ENCODE data around the gene KIF5A. TPM values are rescaled to one million over a fixed set of nuclear protein-coding genes. Genes with fewer than 3 reads are reported as not detected.

KIF5A gene
- polyA plus RNA-seq, 1 of the 3 experiments (the other 2 are of a cell fraction), result 6.2 TPM

GRCh38 chr12:57549203-57549908, 488 bp upstream of the KIF5A start:
- H3K4me3 ChIP-seq (ENCODE audit: low read depth in 2 of 2, low read length in 1 of 2), result peak overlapping the region; percentile 90 to 94
- TF ChIP-seq FOXM1 (IDR thresholded peaks at IDR 0.05; ENCODE audit: low read depth), result no peak
- TF ChIP-seq REST (IDR thresholded peaks at IDR 0.05; ENCODE audit: low read depth, low read length), result no peak
- TF ChIP-seq PBX3 (IDR thresholded peaks at IDR 0.05), result no peak
- TF ChIP-seq GABPA (IDR thresholded peaks at IDR 0.05; ENCODE audit: low read depth), result no peak
- no peak for TF ChIP-seq YY1 (IDR thresholded peaks at IDR 0.05; ENCODE audit: low read depth)
- TF ChIP-seq SIN3A (IDR thresholded peaks at IDR 0.05; ENCODE audit: borderline replicate concordance, low read depth, low read length), result no peak
- TF ChIP-seq MXI1 (IDR thresholded peaks at IDR 0.05; ENCODE audit: low read depth, low read length), result no peak
- no peak for TF ChIP-seq RXRA (IDR thresholded peaks at IDR 0.05; ENCODE audit: borderline replicate concordance, low read depth)
- TF ChIP-seq NRF1 (IDR thresholded peaks at IDR 0.05; ENCODE audit: low read depth, low read length), result no peak
- no peaks in the 10 kb centered on the region for H3K27me3 ChIP-seq (ENCODE audit: insufficient read depth)
- H3K27ac ChIP-seq (ENCODE audit: low read depth in 2 of 2, low read length in 1 of 2), result peak overlapping the region in 1 of 2 experiments; percentile 8; a peak in 1 of 4 replicates
- H2AFZ ChIP-seq (ENCODE audit: low read depth), result peak overlapping the region; percentile 95; the same call in 1 of the 2 replicates
- H3K4me1 ChIP-seq (ENCODE audit: control insufficient read depth in 1 of 2, insufficient read depth in 2 of 2, low read depth in 1 of 2, low read length in 1 of 2), result peaks cover 13 to 42% of the 10 kb centered on the region in 2 experiments
- ChIA-PET CTCF (no interaction called here), POLR2A (interaction anchor here (0.6 kb wide), 1 partner anchor 17 kb away, joined by 3 read pairs; no protein-coding TSS in a partner anchor)
- 48% methylated on average over 13 of the region's 13 CpGs for WGBS (ENCODE audit: low lambda C conversion rate)
- peaks cover 9% of the 10 kb centered on the region; the same call in 1 of the 2 replicates for H4K20me1 ChIP-seq (ENCODE audit: insufficient read depth)
- peaks cover 8 to 12% of the 10 kb centered on the region in 2 experiments for H3K36me3 ChIP-seq (replicated peaks in 1 of 2; ENCODE audit: control insufficient read depth in 1 of 2, insufficient read depth in 2 of 2, low read length in 1 of 2)
- peak overlapping the region; percentile 94 for H3K4me2 ChIP-seq
- H3K9me3 ChIP-seq, result no peaks in the 10 kb centered on the region
- H3F3A ChIP-seq (replicated peaks; ENCODE audit: insufficient read depth), result peaks cover 12% of the 10 kb centered on the region
- H3K9ac ChIP-seq, result peak overlapping the region; percentile 59
- peaks cover 59% of the 10 kb centered on the region for H3K79me2 ChIP-seq (ENCODE audit: insufficient read depth)
- H3K9me2 ChIP-seq, result no peaks in the 10 kb centered on the region
- DNase-seq, result no peak
